Limb (tissue), 2 donors: Measurements from ENCODE around the gene ADGRB3.
A peak's percentile ranks its signal among the peaks of the same experiment; 100 is the strongest.
"Not testable (repeated sequence)": the region's sequence is repeated elsewhere in the genome, so short reads cannot be mapped to it uniquely, and the experiment has no call there.

Experiments
- DNase-seq, 2 donors: peaks; one replicate each; pipeline ENCODE4 v3.0.0-alpha.2; 2016; ENCODE audit errors: extremely low spot score in 2 of 2

ADGRB3 gene

DNA sequence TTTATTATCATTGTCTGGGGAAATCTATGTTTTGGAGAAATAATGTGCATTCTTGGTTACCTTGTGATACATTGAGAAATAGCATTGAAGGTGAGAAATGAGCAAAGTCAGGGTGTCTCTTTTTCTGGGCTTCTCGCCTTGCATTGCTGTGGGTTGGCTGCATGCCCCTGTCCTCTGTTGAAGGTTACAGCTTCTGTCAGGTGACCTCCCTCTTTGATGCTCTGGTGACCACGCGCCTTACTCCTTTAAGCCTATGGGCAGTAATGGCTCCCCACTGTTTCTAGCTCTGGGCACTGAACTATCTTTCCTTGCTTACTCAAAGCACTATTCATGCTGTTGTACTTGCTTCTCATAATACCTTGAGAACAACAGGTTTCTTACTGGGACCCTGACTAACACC, 14.6 kb downstream of the ADGRB3 start:
- DNase-seq: no peak

DNA sequence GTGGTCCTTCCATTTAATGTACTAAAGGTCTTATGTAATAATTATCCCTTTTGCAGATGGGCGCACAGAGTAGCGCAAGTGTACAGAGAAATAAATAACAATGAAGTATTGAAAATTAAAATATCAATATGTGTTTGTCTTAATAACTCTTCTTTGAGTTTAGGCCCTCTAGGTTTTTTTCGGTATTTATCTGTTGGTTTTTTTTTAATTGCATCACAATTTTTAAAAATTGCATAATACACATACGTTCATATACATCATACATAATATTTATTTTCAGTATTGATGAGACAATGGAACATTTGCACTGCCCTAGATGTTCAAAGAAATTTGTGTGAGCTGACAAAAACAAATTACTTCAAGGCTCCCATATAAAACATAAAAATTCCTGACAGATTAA, 15.1 kb downstream of the ADGRB3 start:
- DNase-seq: no peak

DNA sequence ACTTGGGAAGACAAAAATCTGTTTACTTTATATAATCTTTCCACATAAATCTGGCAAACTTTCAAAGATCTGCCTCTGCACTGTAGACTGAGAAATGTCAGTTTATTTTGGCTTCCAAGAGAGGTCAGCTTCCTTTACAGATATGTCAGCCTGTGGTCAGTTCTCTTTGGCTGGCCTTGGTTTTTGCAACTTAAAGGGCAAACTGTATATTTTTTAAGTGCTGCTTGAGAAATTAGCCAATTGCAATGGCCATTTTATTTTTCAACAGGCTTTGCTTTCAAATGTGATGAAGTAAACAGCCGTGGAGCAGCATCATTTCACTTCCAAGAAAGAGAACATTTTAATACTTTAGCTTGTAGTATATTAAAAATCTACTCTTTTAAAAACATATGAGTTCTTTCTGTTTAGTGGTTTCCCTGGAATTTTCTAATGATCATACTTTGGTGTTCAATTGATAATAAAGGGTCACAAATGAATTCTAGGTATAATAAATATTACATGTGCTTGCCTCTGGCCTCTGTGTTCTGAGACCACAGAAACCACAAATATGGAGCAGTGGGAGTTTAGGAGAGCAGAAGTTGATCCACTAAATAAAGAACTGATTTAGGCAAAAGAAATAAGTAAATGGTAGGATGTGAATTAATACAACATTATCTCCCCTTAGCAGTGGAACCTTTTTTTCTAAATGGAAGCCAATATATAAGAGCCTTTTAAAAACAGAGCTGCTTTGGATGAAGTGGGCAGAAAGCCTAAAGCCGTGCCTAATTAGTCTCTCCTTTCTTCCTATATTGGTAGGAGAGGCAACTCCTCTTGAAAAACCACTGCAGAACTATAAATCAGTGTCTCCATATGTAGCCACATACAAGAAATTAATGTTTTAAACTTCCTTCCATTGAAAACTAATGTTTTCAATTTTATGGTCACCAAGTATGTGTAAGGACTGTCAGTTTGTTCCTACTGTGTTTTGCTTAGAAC, 16.2 kb downstream of the ADGRB3 start:
- DNase-seq: peak in 1 of 2 donors; percentile 25

DNA sequence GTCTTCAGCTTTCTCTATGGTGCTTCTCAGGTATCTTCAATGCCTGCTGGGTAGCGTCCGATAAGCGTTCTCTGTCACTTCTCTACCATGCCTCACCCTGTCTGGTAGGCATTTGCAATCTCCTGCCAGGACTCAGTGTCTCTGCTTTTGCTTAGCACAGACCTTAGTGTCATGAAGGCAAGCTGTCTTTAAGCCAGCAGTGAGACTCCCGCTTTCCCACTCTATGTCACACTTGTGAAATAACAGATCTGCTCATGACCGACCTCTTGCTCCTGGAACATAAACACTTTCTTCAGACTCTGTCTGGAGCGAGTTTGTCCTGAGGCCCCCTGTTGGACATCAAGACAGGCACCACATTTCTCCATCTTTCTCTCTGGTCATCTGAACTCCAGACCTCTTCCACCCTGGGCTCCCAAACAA, 17.0 kb downstream of the ADGRB3 start:
- DNase-seq: no peak

DNA sequence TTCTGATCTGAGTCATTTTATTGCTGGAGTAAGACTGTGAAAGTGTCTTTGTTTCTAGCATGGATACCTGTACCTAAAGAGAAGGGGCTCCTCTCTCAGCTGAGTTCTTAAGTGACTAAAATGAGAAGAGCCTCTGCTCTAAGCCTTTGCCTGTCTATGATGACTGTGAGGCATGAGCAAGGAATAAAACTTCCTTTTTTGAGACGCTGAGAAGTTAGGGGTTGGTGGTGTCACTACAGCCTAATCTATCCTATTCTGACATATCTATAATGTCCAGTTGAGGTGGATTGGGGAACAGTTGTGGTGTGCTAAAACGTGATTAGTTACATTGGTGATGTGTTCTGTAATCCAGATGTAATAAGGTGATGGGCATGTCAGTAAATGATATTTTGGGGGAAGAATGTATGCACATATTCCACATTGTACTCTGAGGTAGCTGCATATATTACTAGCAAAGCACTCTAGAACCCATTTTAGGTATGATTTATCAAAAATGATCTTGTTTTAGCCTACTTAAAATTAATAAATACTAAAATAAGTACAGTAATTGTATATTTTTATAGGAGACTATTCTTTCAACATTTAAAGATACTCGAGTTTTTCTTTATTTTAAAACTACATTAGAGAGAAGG, 18.1 kb downstream of the ADGRB3 start:
- DNase-seq: no peak

DNA sequence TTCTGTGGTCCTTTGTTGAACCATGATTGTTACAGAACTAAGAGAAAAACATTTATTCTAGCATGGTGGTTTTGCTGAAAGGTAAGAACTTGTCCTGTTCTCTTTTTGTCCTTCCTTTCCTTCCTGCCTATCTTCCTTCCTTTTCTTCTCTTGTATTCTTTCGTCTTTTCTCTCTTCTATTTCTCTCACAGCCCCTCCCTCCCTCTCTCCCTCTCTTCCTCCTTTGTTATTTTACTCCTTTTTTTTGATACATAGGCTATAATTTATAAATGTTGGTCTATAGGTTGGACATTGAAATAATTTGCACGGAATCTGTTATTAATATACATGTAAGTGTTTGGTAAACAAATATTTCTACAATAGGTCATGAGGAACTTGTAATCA, 18.6 kb downstream of the ADGRB3 start:
- no peak for DNase-seq

DNA sequence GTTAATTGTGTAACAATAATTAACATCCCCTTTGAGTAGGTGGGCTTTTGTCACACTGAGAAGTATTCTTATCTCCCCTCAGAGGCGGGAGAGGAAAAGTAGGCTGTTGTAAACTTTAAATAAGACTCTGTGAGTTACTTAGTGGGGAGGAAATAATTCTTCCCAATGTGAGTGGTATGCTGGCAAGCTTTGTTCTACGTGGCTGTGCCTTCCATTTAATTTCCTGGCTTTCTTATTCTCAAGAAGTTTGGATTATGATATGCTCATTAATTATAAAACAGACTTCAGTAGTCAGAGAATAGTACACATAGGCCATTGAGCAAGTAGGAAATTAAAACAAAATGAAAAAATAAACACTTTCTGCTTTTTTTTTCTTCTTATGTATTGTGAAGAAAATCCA, 19.1 kb downstream of the ADGRB3 start:
- DNase-seq: no peak

DNA sequence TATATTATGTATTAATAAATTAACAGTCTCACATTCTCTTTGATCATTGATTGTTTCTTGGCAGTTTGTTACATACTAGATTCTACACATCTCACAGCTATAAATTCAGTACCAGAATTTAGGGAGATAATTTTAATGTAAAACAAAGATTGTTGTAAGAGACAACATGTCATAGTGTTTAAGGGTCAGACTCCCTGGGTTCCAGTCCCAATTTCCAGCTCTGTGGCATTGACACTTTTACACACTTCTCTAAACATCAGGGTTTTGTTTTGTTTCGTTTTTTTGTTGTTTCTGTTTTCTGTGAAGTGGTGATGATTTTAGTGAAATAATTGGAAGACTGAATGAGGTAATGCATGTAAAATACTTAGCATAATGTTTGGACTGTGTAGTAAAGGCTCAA, 19.9 kb downstream of the ADGRB3 start:
- DNase-seq: no peak

DNA sequence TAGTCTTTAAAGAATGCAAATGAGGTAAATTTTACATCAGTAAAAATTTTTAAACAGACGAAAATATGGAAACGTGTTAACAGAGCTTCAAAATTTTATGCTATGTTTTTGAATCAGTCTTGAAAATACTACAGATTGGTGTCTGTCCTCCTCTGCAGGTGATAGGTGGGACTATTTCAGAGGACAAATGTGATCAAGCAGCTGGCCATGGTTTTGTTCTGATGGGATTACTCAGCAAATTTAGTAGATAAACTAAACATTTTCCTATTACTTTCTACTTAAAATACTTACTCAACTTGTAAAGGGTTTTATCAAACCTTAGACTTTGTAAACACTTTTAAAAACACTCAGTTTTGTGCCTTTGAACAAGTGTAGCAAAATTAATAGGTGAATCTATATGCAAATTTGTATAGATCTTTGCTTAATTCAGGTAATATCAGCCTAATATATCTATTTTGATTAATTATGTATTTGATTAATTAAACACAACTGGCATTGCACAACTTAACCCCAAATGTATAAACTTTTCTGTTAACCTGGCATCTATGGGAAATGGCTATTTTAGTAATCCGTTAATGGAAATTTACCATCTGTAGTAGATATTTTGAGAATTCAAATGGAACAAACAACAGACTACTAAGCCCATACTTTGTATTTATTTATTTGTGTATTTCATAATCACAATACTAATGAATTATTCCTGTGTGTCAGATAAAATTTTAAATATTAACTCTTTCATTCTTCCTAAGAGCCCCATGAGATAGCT, 22.5 kb downstream of the ADGRB3 start:
- DNase-seq: no peak

DNA sequence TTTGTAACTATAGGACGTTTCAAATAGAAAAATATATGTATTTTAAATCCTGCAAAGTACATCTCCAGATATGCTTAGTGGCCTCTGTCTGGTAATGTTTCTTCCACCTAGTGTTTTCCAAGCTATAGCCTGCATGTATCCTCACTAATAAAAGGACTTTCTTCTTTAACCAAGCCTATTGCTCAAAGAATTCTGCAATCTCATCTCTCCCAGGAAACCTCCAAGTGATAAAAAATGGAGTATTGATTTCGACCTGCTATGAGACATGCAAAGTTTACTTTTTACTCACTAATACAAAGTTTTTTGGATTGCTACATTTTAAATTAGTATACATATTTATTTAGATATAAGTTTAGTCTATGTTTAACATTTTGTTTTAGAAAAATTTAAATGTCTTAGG, 23.3 kb downstream of the ADGRB3 start:
- DNase-seq: no peak

DNA sequence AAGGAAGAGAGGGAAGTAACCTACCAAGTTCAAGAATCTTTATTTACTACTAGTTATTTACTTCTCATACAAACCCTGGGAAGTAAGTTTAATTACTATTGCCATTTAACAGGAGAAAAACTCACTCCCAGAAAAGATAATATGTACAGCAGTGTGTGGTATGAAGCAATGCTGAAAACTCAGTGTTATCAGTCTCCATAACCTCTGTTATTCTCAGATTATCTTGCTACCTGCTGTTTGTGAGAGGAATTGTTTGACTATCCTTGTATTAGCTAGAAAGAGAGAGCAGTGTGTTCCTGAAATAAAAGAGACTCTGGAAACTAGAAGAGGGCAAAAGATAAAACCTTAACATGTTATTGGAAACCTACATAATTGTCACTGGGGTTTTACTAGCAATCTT, 38.2 kb downstream of the ADGRB3 start:
- DNase-seq: no peak

DNA sequence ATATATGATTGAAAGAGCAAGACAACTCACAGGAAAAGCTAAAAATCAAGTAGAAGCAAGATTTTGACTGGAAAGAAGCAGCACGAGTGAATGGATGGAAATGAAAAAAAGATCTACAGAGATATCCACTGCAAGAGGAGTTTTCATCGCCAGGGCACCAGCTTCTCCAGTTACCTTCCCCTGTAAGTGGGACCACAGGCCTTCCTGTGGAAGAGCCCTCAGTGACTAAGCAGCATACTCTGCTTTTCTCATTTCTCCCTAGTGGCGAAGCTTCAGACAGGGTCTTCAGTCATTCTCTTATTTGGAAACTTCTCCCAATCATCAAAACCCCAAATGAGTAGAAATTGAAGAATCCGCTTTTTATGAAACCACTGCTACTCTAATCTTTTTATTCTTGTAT, 40.5 kb downstream of the ADGRB3 start:
- no peak for DNase-seq

DNA sequence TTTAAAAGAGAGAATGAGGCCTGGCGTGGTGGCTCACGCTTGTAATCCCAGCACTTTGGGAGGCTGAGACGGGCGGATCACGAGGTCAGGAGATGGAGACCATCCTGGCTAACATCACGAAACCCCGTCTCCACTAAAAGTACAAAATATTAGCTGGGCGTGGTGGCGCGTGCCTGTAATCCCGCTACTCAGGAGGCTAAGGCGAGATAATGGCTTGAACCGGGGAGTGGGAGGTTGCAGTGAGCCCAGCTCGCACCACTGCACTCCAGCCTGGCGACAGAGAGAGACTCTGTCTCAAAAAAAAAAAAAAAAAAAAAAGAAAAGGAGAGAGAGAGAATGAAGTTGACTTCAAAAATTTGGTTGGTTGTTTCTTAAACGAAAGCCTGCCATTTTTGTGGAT, 41.0 kb downstream of the ADGRB3 start:
- DNase-seq: not testable (repeated sequence)

DNA sequence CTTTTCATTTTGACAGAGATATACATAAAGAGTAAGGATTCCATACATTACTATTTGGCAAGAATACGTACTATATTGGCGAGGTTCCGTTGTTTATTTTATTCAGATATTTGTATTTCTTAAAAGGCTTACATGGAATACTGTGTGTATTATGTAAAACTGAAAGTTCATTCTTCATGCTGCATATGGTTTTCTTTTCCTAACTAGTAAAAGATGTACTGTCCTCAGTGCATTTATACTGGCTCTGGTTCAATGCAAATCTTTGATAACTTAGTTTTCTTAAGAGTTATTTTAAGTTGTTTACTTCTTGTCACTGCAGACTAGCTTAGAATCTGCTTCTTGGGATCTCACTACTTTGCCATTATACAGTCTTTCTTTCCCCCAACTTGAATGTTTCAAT, 42.0 kb downstream of the ADGRB3 start:
- peak in 1 of 2 donors; percentile 16 for DNase-seq

DNA sequence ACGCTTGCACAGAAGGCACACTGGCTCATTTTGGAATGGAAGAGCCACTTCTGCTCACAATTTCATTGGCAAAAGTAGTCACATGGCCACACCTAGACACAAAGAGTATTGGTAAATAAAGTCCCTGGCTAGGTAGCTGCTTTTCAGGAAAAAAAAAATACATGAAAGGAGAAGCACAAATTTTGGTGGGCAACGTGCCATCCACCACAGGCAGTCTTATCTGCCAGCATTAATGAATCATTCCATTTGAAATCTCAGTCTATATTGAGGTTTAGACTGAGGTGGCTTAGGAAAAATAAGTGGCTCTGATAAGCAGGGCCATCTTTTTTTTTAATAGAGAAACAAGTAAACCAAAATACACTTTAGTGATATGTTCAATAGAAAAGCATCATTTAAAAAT, 44.3 kb downstream of the ADGRB3 start:
- no peak for DNase-seq

DNA sequence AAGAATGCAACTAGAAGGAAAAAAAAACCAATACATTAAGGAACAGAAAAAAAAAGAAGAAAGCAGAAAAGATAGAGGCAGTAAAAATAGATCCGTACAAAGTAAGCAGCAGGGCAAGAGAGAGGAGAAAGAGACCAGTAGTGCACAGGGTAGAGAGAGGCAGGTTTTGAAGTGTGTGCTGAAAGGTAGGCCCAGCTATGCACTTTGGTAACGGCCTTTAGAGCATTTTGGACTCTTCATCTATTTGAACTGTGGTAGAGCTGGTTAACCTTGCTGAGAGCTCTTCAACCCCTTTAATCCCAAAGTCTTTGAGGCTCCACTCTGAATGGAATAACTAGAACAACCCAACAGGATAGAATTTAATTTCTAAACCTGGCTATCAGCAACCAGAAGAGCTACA, 45.2 kb downstream of the ADGRB3 start:
- no peak for DNase-seq

DNA sequence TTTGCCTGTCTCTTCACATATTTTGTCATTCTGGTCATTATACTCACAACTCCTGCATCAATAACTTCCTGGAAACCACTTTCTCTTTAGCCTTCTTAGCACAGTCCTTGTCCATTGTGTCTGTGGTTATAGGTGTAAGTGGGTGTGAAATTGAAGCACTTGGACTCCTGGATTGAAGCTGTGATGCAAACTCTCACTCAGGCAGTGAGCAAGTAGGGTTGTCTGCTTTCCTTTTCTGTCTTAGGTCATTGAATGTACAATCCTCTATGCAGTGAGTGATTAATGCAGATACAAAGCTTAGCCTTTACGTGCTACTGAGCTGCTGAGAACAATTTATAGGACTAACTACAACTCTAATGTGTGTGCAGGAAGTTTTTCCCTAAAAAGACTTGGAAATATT, 54.8 kb downstream of the ADGRB3 start:
- no peak for DNase-seq

DNA sequence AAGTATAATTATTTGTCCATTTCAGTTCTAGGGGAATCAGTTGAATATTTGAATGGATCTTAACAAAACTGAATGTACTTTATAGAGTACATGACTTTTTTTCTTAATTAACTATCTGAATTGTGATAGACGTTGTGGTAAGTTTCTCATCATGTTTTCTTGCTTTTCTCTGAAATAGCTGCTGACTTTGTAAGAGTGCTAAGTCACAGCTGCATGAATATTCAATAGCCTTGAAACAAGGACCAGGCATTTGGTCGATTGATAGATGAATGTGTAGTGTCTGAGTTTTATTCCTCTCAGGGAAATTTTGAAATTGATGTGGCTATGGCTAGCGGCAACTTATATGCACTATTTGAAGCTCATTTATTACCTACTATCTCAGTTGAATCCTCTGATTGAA, 56.0 kb downstream of the ADGRB3 start:
- DNase-seq: no peak

DNA sequence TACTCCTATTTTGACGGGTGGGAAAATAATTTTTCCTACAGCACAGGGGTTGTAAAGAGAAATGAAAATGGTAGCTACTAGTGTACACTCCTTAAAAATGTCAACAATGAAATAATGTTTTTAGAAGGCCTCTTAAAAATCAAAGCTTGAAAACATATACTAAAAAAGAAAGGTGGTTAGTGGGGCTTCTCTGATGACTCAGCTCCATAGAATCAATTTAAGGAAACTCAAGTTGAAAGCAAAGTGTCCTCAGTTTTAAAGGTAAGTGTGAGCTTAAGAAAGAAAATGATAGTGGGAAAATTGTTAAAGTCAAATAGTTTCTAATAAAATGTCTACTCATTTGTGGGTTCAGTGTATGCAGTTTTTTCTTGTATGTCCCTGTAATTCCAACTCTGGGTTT, 58.2 kb downstream of the ADGRB3 start:
- no peak for DNase-seq

DNA sequence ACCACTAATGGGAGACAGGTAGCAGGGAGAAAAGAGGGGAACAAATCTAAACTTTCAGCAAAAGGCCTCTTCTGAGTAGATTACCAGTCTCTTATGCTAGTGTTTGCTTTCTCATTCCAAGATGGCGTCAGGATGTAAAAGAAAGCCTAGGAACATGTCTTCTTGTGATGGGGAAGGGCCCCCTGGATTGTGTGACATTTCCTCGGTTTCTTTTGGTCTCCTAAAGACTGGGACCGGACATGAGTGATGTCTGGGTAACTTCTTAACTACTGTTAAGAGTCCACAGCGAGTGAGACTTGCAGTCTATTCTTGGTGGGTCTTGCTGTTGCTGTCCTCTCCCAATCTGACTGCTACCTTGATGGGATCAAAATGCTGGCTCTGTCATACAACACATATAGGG, 60.3 kb downstream of the ADGRB3 start:
- DNase-seq: no peak

DNA sequence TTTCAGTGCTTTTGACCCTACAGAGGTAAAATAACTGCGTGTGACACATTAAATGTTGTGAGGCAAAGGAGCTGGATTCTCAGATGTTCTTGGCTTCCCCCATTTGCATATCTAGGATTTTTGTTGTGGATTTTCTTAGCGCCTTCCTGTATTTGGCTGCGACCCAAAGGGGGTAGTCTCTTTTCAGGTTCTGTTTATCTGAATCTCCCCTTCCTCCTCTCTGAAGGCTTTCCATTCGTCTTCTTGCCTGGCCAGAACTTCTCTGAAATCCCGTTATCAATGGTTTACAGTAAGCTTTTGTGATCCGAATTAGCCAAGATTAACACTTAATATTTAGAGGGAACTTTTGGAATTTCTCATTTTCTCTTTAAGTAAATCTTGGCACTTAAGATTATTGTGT, 60.8 kb downstream of the ADGRB3 start:
- no peak for DNase-seq

DNA sequence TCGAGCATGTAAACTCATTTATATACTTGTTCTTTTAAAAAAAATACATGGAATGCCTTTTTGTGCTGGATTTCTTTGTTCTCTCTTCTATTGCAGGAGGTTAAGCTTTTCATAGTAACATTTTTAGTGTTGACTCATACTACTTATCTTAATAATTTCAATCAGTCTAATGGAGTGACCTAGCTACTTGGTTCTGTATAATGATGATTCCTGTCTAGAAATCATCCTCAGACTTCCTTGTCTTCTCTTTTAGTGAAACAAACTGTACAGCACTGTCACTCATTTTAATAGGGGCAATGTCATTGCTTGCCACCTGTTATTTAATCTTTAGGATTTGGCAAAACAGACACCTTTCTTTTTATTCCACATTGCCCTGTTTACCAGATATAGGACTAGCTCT, 62.3 kb downstream of the ADGRB3 start:
- DNase-seq: no peak
